HG03432 (cell line): ENCODE data around the gene LZTFL1.

ENCODE experiments used
- ATAC-seq: cut with Tn5 transposase; IDR thresholded peaks from one replicate; pipeline ENCODE4 v1.9.1; 2021; ENCODE audit warnings: mild to moderate bottlenecking, moderate library complexity; ENCODE audit not compliant: unreplicated experiment

The LZTFL1 gene

DNA sequence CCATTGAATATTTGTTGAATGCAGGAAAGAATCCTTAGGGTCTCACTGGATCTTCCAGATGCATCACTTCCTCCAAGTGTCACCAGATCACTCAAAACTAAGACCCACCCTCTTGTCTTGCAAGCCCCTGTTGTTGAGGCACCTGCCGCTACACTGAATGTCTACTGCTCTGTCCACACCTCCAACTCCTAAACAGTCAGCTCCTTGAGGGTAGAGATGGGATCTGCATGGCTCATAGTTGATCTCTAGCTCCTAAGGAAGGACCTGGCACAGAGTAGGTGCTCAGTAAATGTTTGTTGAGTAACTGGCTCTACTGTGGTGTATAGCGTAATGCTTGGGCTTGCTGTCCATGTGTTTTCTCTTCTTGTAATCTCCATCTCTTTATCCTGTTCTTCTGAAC is 54.4 kb downstream of the LZTFL1 start:
- ATAC-seq: no peak

DNA sequence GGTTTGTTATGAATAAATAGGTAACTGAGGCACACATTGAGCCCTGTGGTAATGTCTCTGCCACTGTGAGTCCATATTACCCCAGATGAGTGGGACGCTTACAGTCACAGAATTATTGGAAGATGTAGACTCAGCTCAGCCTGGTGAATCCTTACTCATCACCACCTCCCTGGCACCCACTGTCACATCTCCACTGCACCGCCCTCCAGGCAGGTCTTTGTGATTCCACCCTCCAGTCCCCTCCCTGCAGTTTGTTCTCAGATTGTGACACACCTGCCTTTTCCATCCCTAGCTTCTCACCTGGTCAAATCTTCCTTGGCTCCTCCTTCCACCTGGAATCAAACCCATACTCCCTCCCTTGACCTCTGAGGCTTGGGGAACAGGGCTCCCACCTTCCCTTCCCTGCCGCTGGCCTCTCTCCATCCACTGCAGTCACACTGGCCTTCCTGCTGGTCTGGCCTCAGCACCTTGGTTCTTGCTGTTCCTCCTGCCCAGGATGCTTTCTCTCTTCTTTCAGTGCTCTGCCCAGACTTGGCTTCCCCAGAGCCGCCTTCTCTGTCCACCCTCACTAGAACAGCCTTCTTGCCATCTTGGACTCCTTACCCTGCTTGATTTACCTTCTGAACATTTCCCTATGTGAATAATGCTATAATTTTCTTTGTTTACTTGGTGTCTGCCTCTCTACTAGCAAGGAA is 55.0 kb downstream of the LZTFL1 start:
- ATAC-seq: no peak

DNA sequence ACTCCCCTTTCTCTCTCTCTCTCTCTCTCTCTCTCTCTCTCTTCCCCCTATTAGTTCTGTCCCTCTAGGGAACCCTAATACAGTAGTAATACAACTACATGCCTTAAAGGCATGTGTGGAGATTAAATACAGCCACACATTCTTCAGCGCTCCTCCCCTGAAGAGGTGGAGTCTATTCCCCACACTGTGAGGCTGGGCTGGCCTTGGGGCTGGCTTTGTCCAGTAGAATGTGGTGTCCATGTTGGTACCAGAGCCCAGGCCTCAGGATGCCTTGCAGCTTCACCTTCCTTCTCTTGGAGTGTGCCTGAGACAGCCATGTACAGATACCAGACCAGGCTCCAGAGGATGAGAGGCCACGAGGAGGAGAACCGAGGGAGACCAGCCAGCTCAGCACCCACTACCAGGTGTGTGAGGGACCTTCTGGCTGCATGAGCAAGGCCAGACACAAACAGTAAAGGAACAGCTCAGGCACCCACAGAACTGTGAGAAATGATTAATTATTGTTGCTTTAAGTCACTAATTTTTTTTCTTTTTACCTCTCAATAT is 56.2 kb downstream of the LZTFL1 start:
- ATAC-seq: no peak

DNA sequence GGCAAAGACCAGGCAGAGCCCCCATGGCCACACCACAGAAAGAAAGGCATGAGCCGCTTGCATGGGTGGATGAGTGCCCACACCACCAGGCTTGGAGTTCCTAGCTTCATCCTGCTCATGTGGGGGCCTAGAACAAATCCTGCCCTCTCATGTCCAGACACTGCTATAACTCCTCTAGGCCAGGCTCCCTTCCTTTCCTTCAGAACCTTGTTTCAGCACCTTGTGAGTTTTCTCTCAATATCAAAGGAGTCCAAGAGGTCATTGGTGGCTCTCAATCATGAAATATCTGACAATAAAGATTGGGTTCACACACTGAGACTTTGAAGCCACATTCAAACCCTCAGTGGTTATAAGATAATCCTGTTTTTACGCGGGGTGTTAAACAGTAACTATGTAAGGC is 58.3 kb downstream of the LZTFL1 start:
- no peak for ATAC-seq

DNA sequence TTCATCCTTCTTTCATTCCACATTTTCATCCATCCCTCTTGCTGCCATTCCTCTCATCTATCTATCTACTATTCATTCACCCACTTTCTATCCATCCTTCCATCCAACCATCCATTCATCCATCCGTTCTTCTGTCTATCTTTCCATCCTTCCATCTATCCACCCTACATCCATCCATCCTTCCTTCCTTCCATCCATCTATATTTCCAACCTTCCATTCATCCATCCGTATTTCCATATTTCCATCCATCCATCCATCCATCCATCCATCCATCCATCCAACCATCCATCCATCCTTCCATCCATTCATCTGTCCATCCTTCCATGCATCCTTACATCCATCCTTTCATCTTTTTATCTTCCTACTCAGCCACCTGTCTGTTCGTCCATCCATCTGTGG is 59.5 kb downstream of the LZTFL1 start:
- ATAC-seq: no peak

DNA sequence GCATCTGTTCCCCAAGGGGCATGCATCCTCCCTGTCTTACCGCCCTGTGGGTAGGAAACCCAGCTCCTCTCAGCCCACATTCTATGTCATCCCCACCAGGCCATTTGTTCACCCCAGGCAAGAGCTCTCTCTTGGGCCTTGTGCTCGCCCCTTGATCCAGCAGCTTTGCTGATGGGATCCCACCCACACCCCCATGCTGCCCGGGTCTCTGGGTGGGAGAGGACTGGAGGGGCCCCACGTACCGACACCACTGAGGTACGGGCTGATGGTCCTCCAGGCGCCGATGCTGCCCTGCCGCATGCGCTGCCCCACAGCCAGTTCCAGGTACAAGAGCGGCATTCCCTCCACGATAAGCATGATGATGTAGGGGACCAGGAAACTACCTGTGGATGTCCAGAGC is 60.1 kb downstream of the LZTFL1 start:
- ATAC-seq: no peak

DNA sequence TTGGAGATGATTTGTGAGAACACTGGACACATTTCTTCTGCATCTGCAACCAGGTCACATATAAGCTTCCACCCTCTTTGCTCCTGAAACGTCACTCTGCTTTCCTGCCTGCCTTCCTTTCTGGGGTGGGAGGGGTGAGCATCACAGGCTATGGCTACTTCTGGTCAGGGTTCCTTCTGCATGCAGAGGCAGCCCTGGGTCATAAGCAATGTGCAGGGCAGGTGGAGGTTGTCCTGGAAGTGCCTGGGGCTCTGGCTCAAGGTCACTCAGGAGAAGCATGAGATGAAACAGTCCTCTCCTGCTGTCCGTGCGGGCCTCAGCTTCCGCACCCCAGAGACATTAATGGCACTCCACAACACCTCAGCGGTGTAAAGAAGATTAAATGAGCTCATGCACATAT is 60.6 kb downstream of the LZTFL1 start:
- ATAC-seq: no peak

DNA sequence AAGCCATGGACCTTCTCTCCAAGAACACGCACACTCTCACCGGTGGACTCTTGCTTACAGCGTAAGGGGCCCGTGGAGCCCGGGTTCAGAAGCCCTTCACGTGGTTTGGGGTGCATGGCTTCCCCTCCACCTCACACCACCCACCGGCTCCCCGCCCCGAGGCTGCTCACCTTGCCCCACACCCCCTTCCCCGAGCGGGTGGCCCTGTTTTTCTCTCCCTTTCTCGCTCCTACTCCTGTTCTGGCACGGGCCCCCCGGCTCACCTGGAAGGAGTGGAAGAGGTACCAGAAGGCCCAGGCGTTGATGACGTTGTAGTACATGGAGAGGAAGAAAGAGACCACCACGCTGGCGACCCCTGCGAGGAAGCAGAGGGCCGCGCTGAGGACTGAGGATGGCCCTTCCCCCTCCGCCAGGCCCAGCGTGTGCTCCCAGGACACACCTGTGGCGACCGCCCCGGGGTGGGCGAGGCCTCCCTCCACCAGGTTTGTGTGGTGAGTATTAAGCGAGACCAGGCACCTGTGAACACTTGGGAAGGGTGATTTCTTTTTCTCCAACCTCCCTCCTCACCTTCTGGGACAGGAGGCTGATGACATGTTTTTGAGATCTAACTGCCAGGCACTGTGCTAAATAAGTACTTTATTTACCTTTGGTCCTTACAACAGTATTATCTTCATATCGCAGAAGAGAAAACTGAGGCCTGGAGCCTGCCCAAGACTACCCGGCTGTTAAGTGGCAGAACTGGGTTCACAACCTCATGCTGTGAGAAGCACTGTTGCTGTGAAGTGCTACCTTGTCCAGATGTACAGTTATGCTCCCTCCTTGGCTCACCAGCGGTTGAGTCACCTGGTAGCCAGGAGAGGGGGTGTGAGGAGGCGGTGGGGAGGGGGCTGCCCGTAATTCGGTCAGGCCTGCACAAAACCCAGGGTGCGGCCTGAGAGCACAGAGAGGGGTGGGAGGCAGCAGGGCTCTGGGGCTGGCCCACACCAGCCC is 61.9 kb downstream of the LZTFL1 start:
- no peak for ATAC-seq

DNA sequence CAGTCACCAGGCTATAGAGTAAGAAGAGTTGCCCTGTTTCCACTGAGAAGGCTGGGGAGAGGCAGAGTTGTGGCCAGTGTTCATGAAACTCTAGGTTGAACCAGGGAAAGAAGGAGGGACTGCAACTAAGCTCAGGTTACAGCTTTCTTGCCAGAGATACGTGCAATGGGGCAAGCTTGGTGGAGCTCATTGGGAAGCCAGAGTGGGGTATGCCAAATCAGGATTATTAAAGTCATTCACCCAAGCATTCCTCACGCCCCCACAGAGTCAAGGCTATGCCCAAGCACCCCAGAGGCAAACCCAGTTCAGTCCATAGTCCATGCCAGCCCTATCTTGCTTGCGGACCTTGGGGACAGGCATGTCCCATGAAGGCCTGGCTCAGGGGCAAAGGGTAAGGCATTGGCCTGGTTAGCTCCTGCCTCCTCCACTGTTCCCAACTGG is 63.1 kb downstream of the LZTFL1 start:
- no peak for ATAC-seq

DNA sequence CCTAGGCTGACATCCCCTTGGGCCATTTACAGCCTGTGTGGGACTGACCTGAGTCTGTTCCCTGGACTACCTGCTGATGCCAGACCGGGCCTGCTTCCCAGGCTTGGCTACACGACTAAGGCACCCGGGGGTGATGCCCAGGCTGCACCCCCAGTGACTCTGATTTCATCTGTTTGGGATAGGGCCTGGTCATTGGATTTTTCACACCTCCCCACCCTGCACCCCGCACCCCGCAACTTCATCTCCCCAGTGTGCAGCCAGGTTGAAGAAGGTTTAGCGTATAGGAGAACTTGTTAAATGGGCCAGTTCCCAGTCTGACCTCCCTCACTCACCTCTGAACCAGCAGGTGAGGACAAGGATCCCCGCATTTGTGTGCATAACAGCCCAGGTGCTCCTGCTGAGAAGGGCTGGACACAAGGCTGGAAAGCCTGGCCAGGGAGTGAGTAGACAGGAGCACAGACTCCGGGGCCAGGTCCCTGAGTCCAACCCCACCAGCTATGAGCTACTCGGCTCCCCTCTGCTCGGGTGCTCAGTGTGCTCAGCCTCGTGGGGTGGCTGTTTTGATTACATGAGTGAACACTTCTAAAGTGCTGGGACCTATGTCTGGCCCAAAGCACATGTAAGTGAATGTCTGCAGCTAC is 64.1 kb downstream of the LZTFL1 start:
- ATAC-seq: no peak

DNA sequence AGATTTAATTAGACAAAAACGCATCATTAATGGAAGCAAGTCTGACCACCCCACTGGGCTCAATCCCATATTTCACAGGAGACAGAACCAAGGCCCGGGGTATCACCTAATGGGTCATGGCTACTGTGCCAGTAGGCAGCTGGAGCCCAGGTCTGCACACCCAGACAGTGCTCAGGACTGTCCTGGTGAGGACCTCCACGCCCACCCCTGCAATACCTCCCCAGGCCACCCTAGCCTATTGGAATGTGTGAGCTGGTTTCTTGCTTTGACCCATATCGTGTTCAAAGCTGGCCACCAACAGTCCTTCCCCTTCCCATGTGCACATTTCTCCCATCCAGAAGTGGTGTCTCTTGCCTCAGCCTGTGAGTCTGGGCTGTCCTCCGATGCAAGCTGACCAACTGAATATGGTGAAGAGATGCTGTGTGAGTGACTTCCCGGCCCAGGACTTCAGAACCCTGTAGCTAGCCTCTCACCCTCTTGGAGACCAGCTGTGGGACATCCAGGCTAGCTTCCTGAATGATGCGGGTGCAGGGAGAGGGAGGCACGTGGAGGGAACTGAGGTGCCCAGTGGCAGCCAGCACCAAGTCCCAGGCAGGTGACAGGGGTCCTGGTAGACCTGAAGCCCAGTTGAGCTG is 64.7 kb downstream of the LZTFL1 start:
- ATAC-seq: no peak

DNA sequence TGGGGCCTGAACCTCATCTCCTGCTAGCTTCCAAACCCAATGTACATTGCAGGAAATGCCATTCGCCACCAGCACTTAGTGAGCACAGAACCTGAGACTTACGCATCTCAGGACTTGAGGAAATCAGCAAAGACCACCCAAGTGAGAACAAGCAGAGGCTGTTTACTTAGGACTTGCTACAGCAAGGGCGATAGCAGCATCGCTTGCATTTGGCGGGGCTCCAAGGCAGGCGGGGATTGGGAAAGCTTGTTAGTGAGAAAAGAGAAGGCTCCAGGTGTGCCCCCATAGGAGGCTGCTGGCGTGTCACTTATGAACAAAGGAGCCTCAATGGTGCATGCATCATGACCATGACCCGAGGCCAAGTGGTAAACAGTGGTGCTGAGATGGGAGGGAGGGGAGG is 65.3 kb downstream of the LZTFL1 start:
- ATAC-seq: no peak

DNA sequence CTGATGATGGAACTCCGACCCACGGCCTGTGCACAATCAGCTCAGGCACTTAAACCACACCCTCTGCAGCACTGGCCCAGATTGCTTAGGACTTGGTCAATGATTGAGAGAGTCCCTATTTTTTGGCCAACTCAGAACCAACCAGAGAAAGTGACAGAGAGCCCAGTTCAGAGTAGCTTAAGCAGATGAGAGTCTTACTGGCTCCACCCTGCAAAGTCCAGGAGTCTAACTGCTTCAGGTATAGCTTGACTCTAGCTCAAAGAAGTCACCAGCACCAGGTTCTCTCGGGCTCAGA is 65.7 kb downstream of the LZTFL1 start:
- no peak for ATAC-seq

DNA sequence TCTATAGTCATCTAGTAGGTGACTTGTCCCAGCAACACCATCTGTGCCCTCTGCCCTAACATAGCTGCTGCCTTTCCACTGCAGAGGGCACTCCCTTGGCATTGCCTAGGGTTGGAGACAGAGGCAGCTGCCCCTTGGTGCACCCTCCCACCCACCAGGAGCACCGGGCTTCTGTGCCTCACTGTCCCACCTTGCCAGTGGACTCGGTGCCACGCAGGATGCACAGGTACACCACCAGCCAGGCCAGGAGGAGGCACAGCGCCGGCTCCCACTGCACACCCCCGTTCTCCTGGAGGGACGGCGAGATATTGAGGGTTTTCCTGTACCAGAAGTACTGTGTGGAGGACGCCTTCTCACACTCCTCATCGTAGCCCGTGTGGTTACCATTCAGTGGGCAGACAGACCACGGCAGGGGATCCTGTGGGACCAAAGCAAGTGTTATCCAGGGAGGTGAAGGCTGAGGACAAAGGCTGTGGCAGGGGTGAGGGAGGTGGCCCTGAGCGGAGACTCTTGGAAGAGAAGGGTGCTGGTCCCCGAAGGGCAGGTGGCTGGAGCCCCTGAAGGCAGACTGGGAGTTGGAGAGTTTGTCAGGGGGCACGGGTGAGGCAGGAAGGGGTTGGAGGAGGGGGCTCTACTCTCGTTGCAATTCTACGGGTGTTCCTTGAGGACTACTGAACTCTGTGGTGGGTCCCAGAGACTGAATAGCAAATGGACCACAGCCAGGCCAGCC is 66.2 kb downstream of the LZTFL1 start:
- ATAC-seq: no peak

DNA sequence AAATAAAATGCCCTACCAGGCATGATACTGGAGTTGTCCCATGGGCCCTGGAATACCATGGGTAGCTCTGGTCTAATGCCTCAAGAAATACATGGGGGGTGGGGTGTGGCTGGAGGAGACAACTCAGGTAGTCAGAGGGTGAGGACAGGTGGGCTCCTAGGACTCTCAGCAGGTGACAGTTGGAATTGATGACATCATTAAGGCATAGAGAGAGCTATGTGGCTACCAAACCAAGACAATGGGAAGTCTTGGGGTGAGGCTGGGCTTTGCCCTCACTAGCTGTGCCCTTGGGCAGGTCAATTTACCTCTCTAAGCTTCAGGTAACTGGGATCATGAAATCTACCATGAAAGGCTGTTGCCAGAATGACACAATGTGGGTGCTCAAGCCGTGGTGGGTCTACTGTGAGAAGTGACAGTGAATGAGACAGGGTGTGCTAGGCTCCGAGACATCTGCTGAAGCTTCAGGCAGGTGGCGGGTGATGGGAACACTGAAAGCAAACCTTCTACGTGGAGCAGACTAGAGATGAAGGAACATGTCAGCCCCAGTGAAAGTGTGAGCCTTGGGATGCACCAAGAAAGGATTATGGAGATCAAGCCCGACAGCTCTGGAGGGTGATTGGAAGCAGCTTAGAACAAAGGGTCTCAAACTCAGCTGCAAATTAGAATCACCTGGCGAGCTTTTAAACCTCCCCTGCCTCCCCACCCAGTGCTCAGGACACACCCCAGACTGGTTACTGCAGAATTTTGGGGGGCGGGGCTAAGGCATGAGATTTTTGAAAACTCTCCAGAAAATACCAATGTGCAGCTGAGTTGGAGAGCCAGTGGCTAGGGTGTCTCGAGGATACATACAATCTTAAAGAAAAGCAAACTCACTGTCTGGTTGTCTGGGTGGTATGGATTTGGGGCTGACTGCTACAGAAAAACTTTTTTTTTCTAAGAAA is 67.1 kb downstream of the LZTFL1 start:
- no peak for ATAC-seq

DNA sequence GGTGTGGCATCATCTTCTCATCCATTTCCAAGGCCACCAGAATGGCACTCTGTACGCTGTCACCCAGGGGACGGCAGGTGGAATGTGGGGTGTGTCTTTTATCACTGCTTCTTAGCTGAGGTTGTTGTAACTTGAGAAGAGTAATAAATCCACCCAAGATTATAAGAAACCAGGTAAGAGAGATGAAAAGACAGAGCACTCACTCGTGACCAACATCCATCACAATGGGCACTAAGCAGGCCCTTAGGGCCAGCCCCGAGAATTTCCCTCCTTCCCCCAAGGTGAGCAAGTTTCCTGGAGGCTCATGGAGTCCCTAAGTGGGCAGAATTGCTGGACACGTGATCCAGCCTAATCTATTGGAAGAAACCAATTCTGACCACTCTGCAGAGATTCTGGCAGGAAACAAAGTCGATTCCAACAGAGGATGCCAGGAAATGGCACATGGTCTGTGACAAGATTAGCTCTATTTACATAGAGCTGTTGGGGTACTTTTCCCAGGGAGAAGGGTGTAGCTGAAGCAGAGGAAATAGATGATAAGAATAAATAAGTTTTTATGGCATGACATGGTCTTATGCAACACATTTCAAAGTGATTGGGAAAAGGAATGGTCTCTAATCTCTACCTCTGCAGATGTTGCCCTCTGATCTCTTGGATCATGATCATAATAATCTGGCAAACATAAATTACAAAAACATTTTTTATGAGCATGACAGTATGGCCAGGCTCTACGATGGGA is 68.0 kb downstream of the LZTFL1 start:
- ATAC-seq: no peak
